ENCODE measurements around the gene SDF2L1. TPM values are rescaled to one million over a fixed set of nuclear protein-coding genes. Genes with fewer than 3 reads are reported as not detected.

The SDF2L1 gene
- polyA plus RNA-seq, 1 experiment: 12.6 TPM

DNA sequence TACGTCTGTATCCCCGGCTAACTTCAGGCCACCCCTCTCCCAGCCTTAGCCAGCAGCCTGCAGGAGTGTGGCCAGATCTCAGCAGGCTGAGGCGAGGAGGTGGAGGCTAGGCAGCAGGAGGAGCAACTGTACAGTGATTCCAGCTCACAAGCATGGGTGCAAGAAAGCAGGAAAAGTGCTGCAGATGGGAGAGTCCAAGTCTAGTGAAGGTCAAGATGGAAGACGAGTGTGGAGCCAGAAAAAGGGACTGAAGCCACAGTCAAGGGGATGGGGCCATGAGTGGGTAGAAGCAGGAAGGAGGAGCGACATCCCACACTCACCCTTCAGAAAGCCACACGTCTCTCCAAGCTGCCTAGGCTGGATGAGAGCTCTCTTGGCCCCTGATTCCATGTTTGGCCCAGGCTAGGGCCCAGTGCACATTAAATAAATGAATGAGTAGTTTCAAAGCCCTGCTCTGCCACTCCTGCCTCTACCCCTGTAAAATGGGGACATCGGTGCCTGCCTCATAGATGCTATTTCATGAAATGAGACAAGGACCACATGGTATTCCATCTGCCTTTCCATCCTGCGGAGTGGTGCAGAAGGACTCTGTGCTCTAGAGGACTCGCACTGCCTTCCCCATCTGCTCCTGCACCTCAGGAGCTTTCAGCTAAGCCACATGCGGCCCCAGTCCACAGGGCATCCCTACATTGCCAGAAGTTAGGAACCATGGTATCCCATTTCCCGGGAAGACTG is 15.2 kb upstream of the SDF2L1 start:
- H3K4me3 ChIP-seq (ENCODE audit: low read depth, low read length): no peak overlapping the region

DNA sequence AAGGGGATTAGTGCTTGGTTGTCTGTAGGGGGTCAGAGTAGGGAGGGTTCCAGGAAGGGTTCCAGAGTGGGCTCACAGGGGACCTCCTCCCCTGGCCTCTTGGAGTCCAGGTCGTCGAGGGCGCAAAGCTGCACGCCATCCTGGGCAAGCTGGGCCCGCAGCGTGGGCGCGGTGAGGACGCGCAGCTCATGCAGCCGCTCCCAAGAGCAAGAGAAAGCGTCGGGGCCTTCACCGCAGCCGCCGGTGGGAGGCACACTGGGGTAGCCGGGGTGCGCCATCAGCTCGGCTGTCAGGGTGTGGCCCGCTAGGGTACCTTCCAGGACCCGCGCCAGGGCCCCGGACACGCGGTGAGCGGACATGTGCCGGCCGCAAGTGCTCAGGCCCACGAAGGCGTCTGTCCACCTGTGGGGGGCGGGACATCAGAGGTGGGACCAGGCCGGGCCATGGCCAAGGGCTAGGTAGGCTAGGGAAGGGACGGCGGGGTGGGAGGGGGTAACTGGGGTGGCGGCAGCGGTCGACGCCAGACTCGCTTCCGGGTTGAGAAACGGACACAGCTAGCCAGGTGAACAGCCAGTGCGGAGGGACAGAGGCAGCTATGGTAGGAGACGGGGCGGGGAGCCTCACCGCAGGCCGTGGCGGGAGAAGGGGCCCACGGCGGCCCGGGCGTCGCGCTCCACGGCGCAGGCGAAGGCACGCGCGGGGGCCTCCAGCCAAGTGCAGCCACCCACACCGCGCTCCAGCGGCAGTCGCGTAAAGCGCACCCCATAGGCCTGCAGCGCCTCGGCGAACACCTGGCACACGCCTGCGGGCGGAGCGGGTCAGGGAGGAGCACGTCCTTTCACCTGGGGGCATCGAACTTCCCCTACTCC is 13.5 kb upstream of the SDF2L1 start:
- DNase-seq (ENCODE audit: low read depth, low spot score): no peak
- ChIA-PET CTCF (interaction anchor here (0.9 to 3.3 kb wide), 7 partner anchors 9 to 40 kb away, joined by 3 to 43 read pairs (median 4); partner anchors contain the start of gene SDF2L1), POLR2A (interaction anchor here (1.2 to 1.5 kb wide), 2 partner anchors 14 to 18 kb away, joined by 5 to 11 read pairs; partner anchors contain the start of gene SDF2L1)

More for the DNA sequence above, 15.2 kb upstream of the SDF2L1 start:
- POLR2A ChIA-PET: no interaction called here
- TF ChIP-seq CTCF (IDR thresholded peaks at IDR 0.05; ENCODE audit: low read depth, low read length): no peak
- H3K27ac ChIP-seq (ENCODE audit: low read depth, low read length): no peak overlapping the region
- no peaks in the 10 kb centered on the region; the same call in 1 of the 2 replicates for H3K9me3 ChIP-seq (ENCODE audit: control insufficient read depth, insufficient read depth, low read length)
- H3K27me3 ChIP-seq (ENCODE audit: control insufficient read depth, insufficient read depth, low read length): no peaks in the 10 kb centered on the region
- CTCF ChIA-PET: no interaction called here
- no peak for DNase-seq (ENCODE audit: low read depth, low spot score)

DNA sequence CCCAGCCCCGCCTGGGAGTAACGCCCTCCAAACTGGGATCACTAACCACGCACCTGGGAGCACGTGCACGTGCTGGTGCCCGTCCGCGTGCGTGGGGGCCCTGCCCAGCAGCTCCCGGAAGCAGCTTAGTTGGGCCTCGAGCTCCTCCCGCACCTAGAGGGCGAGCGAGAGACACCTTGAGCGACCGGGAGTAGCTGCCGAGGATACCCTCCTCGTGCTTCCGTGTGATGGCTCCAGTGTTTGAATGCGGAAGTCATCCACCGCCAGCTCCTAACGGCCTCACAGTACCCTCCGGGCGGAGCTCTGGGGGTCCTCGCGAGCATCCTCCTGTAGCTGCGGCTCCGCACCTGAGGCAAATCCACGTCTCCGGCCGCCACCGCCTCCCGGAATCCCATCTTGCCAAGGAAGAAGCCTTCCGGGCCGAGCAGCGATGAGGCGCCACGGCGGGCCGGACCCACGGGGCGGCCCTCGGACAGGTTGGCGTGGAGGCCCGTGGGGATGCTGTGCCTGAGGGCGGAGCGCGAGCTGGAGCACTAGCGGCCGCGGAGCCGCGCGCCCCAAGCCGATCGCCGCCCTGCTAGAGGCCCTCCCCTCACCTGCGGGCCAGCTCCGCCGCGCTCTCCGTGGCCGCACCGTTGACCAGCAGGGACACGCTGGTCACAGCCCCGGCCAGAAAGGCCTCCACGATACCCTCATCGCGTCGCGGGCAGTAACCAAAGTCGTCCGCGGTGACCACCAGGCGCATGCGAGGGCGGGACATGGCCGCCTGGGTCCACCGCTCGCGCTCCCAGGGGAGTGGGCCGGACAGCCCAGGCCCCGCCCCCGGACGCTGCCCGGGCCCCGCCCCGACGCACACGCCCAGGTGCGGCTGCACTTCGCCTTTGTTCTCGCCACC is 12.6 kb upstream of the SDF2L1 start, which contains the start of gene YDJC:
TSS of gene YDJC (minus strand) at position 768 of the 895 bp plus-strand sequence. CDS start at position 760, 8 bp downstream.
- peak; percentile 57 for TF ChIP-seq CTCF (IDR thresholded peaks at IDR 0.05; ENCODE audit: low read depth, low read length)
- CTCF ChIA-PET: interaction anchor here (0.9 to 3.3 kb wide), 9 partner anchors 10 to 73 kb away, joined by 3 to 43 read pairs (median 3); partner anchors contain the start of gene SDF2L1
- POLR2A ChIA-PET: interaction anchor here (1.2 to 1.5 kb wide), 2 partner anchors 13 to 17 kb away, joined by 5 to 11 read pairs; partner anchors contain the start of gene SDF2L1

More for the DNA sequence above, 13.5 kb upstream of the SDF2L1 start:
- Histone ChIP-seq H3K27ac (ENCODE audit: low read depth, low read length) (peak overlapping the region; percentile 61), H3K4me3 (ENCODE audit: low read depth, low read length) (peak overlapping the region; percentile 88), H3K9me3 (ENCODE audit: control insufficient read depth, insufficient read depth, low read length) (peaks cover 3% of the 10 kb centered on the region; the same call in 1 of the 2 replicates), H3K27me3 (ENCODE audit: control insufficient read depth, insufficient read depth, low read length) (no peaks in the 10 kb centered on the region)
- no peak for TF ChIP-seq CTCF (IDR thresholded peaks at IDR 0.05; ENCODE audit: low read depth, low read length)

DNA sequence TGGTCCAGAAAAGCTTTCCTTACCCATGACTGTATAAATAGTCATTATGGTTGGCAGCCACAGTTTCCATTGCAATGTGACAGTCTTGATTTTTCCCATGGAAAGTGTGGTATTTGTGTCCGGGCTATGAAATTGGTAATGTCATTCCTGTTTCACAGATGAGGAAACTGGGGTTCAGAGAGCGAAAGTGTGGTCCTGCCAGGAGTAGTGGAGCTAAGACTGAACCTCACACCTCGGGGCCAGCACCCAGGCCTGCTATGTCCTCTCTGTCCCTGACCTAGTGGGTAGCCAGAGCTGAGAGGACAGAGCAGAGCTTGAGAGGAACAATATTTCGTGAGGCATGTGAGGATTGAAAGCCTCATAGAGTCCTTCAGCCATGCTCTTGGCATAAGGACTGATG is 11.1 kb upstream of the SDF2L1 start:
- no peak overlapping the region for H3K4me3 ChIP-seq (ENCODE audit: low read depth, low read length)
- CTCF ChIA-PET: interaction anchor here (0.6 to 3.3 kb wide), 8 partner anchors 11 to 321 kb away, joined by 3 to 43 read pairs (median 4); partner anchors contain the start of genes PPM1F and SDF2L1
- peaks cover 3% of the 10 kb centered on the region; the same call in 1 of the 2 replicates for H3K9me3 ChIP-seq (ENCODE audit: control insufficient read depth, insufficient read depth, low read length)
- no peaks in the 10 kb centered on the region for H3K27me3 ChIP-seq (ENCODE audit: control insufficient read depth, insufficient read depth, low read length)
- DNase-seq (ENCODE audit: low read depth, low spot score): no peak
- TF ChIP-seq CTCF (IDR thresholded peaks at IDR 0.05; ENCODE audit: low read depth, low read length): no peak
- no peak overlapping the region for H3K27ac ChIP-seq (ENCODE audit: low read depth, low read length)
- POLR2A ChIA-PET: no interaction called here

More for the DNA sequence above, 12.6 kb upstream of the SDF2L1 start, which contains the start of gene YDJC:
- Histone ChIP-seq H3K27ac (ENCODE audit: low read depth, low read length) (peak within 1 kb of the TSS; percentile 61), H3K27me3 (ENCODE audit: control insufficient read depth, insufficient read depth, low read length) (no peaks in the 10 kb centered on the region), H3K9me3 (ENCODE audit: control insufficient read depth, insufficient read depth, low read length) (peaks cover 3% of the 10 kb centered on the region; the same call in 1 of the 2 replicates), H3K4me3 (ENCODE audit: low read depth, low read length) (peak within 1 kb of the TSS; percentile 88)
- peak; percentile 70 for DNase-seq (ENCODE audit: low read depth, low spot score)
